Tibial nerve (tissue), 4 donors: ENCODE results near the gene ABCA13.

Experiments used
- CTCF ChIP-seq, 5 experiments: fragments of 200-600 bp in 3 of 5; fragments of 450-650 bp in 2 of 5; sonication (generic) in 3 of 5; IDR thresholded peaks; one replicate each; pipeline ENCODE4 v1.5.1; 2016 to 2019; ENCODE audit warnings: antibody characterized with exemption in 5 of 5, mild to moderate bottlenecking in 3 of 5, moderate library complexity in 2 of 5
- EP300 ChIP-seq, 2 donors: sonication (generic); formaldehyde crosslinking; IDR thresholded peaks; one replicate each; pipeline ENCODE4 v1.6.1; 2017; ENCODE audit warnings: antibody characterized with exemption in 2 of 2, mild to moderate bottlenecking in 1 of 2
- POLR2A ChIP-seq, 2 donors: fragments of 450-650 bp; IDR thresholded peaks; one replicate each; pipeline ENCODE4 v1.6.1; 2017; ENCODE audit warnings: antibody characterized with exemption in 2 of 2, mild to moderate bottlenecking in 2 of 2, moderate library complexity in 2 of 2

- TF ChIP-seq CTCF (IDR thresholded peaks at IDR 0.05): no peak
- no peak for TF ChIP-seq POLR2A (IDR thresholded peaks at IDR 0.05)
- TF ChIP-seq EP300 (IDR thresholded peaks at IDR 0.05): no peak
Observed at GRCh38 chr7:48658138-48658537, 486.9 kb downstream of the ABCA13 start.
